Heart right ventricle (tissue), 16 donors: ENCODE results near the gene PEX14. TPM values are rescaled to one million over a fixed set of nuclear protein-coding genes. Genes with fewer than 3 reads are reported as not detected.

ENCODE experiments used
- ATAC-seq, 8 donors: fragments of 200-7000 bp; cut with Tn5 transposase; one replicate each; pipeline ENCODE4 v1.9.1; 2020; ENCODE audit warnings: mild to moderate bottlenecking in 8 of 8, moderate library complexity in 8 of 8, moderate number of reproducible peaks in 1 of 8
- DNase-seq, 2 donors: peaks; one replicate each; pipeline ENCODE4 v3.0.0-alpha.2; 2020
- H3K27ac ChIP-seq, 10 donors: fragments of 200-600 bp; sonication (generic) in 2 of 10; one replicate each; pipeline versions ENCODE4 v1.5.0 to v1.8.0; 2020 to 2022; ENCODE audit warnings: mild to moderate bottlenecking in 3 of 10
- H3K27me3 ChIP-seq, 7 donors: fragments of 200-600 bp; one replicate each; pipeline ENCODE4 v1.8.0; 2021 to 2022; ENCODE audit warnings: mild to moderate bottlenecking in 2 of 7
- H3K36me3 ChIP-seq, 9 donors: fragments of 200-600 bp; sonication (generic) in 1 of 9; one replicate each; pipeline versions ENCODE4 v1.5.0 to v1.8.0; 2020 to 2022; ENCODE audit warnings: mild to moderate bottlenecking in 2 of 9
- H3K4me1 ChIP-seq, 9 donors: fragments of 200-600 bp; sonication (generic) in 1 of 9; one replicate each; pipeline versions ENCODE4 v1.5.0 to v1.8.0; 2020 to 2022; ENCODE audit warnings: mild to moderate bottlenecking in 4 of 9
- H3K4me3 ChIP-seq, 10 donors: fragments of 200-600 bp; sonication (generic) in 2 of 10; one replicate each; pipeline versions ENCODE4 v1.5.0 to v1.8.0; 2020 to 2022; ENCODE audit warnings: mild to moderate bottlenecking in 7 of 10, moderate library complexity in 2 of 10
- H3K9me3 ChIP-seq, 11 donors: fragments of 200-600 bp in 10 of 11; sonication (generic) in 2 of 11; one replicate each; pipeline versions ENCODE4 v1.5.0 to v1.8.0; 2013 to 2022; ENCODE audit warnings: mild to moderate bottlenecking in 2 of 11, control low read depth in 1 of 11, moderate library complexity in 1 of 11
- WGBS, 2 donors: extraction: QIAGEN DNeasy Blood & Tissue Kit; methylation state at CpG; one replicate each; pipeline ENCODE4 v1.1.7; 2013; ENCODE audit warnings: inconsistent platforms in 1 of 2; 5-methylcytosine and 5-hydroxymethylcytosine counted together
- intact Hi-C, 10 donors: fragments of 100-400 bp; cut with DNase I; formaldehyde crosslinking; loops; one replicate each; pipeline versions ENCODE4 v1.11.1 to v1.14.2; 2022
- polyA plus RNA-seq, 2 donors: library from polyadenylated mRNA; stranded (reverse); fragments of 200-250 nt; gene quantifications; one replicate each; pipeline ENCODE4 v1.2.3, GENCODE V29; 2013
- total RNA-seq, 10 donors: library from RNA; stranded (reverse); fragmentation: NEBNext Ultra II Directional in 3 of 10; extraction: Animal tissue kit (Norgen Biotek cat#: 25700) in 3 of 10; gene quantifications; one replicate each; pipeline versions ENCODE4 v1.2.1 to v1.2.4, GENCODE V29; 2021 to 2023
- TF ChIP-seq, protein P1 (sequence below), 9 donors: fragments of 200-600 bp; sonication (generic) in 2 of 9; IDR thresholded peaks; one replicate each; pipeline versions ENCODE4 v1.5.0 to v1.8.0; 2021 to 2022; ENCODE audit warnings: antibody characterized with exemption in 9 of 9, mild to moderate bottlenecking in 5 of 9, moderate library complexity in 1 of 9
- donor health status: Arrhythmogenic right ventricular cardiomyopathy.
- donor health status: ischemic (EF 13 %, LVEDD 7.1; RV severe dilation, severe dysfunction).
- donor health status: healthy with polysubstance abuse.
- donor health status: DM: no; HTN: yes; CAD: no.
- donor health status: DM: no; HTN: no; CAD: no.
- donor health status: ischemic (EF 25% LVEDD 6.9; RV normal size, moderate dysfunction).
- donor health status: ischemic (EF 25% LVEDD 5.7; RV mildly dilated, moderate dysfunction).
- donor health status: healthy.
- donor health status: DM: yes; HTN: yes; CAD: no.
- donor health status: Ischemic cardiomyopathy.
- donor health status: ischemic (EF 35%, LVEDD 5.7; RV mildly dilated, moderate dysfunction).
- donor health status: nonischemic (EF 11% LVEDD 7.7; RV severe dilation, severe dysfunction).
- donor health status: DM: yes; HTN: yes; CAD: no.
- donor health status: PGD.
- donor health status: ischemic (EF 29% LVEDD 5.4; RV normal size, mild dysfunction).
- donor health status: nonischemic (EF 23%, LVEDD 6.1; RV moderate dilation, normal function).

Gene PEX14
- total and polyA plus RNA-seq, 12 donors, result 17.1 to 31.9 (median 21.1) TPM

DNA sequence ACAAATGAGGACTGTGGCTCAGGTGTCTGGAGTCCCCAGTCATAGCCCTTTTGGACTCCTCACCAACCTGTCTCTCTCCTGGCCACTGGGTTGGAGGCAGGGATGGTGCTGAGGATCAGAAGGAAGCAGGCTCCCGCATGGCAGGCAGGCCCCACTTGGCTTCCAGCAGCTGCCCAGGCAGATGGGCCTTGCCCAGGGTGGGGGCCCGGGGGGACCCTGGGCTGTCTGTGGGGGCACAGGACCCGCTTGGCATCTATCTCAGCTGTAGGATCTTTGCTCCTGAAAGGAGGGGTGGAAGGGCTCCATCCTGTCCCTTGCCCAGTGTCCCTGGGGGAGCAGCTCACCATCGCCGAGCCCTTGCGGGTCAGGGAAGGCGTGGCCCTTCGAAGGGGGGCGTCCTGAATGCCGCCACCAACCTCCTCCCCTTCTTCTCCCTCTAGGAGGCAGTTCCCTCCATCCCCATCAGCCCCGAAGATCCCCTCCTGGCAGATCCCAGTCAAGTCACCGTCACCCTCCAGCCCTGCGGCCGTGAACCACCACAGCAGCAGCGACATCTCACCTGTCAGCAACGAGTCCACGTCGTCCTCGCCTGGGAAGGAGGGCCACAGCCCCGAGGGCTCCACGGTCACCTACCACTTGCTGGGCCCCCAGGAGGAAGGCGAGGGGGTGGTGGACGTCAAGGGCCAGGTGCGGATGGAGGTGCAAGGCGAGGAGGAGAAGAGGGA lies 154.5 kb downstream of the PEX14 start:
- no peaks in the 10 kb centered on the region for H3K9me3 ChIP-seq
- WGBS, 2 donors, result 88 to 93% methylated on average over 25 of the region's 25 CpGs
- no peaks in the 10 kb centered on the region for H3K27me3 ChIP-seq
- peaks cover 0 to 53% (median 5%) of the 10 kb centered on the region in 9 donors for H3K36me3 ChIP-seq
- no peak for DNase-seq
- peak overlapping the region in 4 of 10 donors; percentile 27 to 58 (median 44) for H3K27ac ChIP-seq
- intact Hi-C loops, result no loop called here
- peaks cover 0 to 16% (median 9%) of the 10 kb centered on the region in 9 donors for H3K4me1 ChIP-seq
- no peak overlapping the region for H3K4me3 ChIP-seq
- ATAC-seq, result peak in 4 of 8 donors; percentile 2 to 31 (median 10)
- TF ChIP-seq, protein P1, sequence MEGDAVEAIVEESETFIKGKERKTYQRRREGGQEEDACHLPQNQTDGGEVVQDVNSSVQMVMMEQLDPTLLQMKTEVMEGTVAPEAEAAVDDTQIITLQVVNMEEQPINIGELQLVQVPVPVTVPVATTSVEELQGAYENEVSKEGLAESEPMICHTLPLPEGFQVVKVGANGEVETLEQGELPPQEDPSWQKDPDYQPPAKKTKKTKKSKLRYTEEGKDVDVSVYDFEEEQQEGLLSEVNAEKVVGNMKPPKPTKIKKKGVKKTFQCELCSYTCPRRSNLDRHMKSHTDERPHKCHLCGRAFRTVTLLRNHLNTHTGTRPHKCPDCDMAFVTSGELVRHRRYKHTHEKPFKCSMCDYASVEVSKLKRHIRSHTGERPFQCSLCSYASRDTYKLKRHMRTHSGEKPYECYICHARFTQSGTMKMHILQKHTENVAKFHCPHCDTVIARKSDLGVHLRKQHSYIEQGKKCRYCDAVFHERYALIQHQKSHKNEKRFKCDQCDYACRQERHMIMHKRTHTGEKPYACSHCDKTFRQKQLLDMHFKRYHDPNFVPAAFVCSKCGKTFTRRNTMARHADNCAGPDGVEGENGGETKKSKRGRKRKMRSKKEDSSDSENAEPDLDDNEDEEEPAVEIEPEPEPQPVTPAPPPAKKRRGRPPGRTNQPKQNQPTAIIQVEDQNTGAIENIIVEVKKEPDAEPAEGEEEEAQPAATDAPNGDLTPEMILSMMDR (IDR thresholded peaks at IDR 0.05), result no peak

GRCh38 chr1:10629816-10630571 lies 155.2 kb downstream of the PEX14 start:
- no peaks in the 10 kb centered on the region for H3K27me3 ChIP-seq
- H3K4me3 ChIP-seq, result no peak overlapping the region
- peaks cover 0 to 46% (median 0%) of the 10 kb centered on the region in 9 donors for H3K36me3 ChIP-seq
- peak in 1 of 2 donors; percentile 3 for DNase-seq
- H3K9me3 ChIP-seq, result no peaks in the 10 kb centered on the region
- WGBS, 2 donors, result 93 to 95% methylated on average over 36 of the region's 36 CpGs
- intact Hi-C loops, result loop anchor here in 1 of 10 donors (10.0 kb wide), 1 partner anchor 105 kb away; no protein-coding TSS in a partner anchor
- ATAC-seq, result no peak
- H3K27ac ChIP-seq, result no peak overlapping the region
- peaks cover 0 to 24% (median 15%) of the 10 kb centered on the region in 9 donors for H3K4me1 ChIP-seq
- TF ChIP-seq, protein P1 (IDR thresholded peaks at IDR 0.05), result no peak

DNA sequence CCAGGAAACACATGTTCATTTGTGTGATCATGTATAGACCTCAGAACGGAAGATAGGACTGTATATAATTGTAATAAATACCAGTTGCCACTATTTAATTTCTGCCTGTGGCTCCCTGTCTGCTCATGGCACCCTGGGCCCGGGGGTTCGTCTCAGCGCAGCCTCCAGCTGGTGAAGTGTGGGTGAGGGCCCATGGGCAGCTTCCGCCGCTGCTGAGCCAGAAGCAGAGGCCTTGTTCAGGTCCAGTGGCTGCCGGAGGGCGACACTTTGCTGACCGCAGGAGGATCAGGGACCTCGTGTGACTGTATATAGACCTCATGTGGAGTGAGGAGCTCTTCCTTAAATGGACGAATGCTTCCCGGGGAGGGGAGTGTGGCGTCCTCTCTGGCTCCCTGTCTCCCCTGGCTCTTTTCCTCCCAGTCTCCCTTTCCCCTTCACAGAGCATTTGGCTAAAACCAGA lies 155.9 kb downstream of the PEX14 start:
- Histone ChIP-seq H3K27ac (no peak overlapping the region), H3K9me3 (no peaks in the 10 kb centered on the region), H3K27me3 (no peaks in the 10 kb centered on the region), H3K4me3 (no peak overlapping the region), H3K4me1 (peaks cover 0 to 31% (median 20%) of the 10 kb centered on the region in 9 donors), H3K36me3 (peaks cover 0 to 39% (median 0%) of the 10 kb centered on the region in 9 donors)
- intact Hi-C loops, result loop anchor here in 1 of 10 donors (10.0 kb wide), 1 partner anchor 106 kb away; no protein-coding TSS in a partner anchor
- ATAC-seq (no peak), DNase-seq (no peak)
- TF ChIP-seq, protein P1 (IDR thresholded peaks at IDR 0.05), result no peak
- 85 to 91% methylated on average over 13 of the region's 13 CpGs for WGBS, 2 donors

GRCh38 chr1:10631121-10631810 lies 156.5 kb downstream of the PEX14 start:
- H3K36me3 ChIP-seq, result peaks cover 0 to 36% (median 0%) of the 10 kb centered on the region in 9 donors
- TF ChIP-seq, protein P1 (IDR thresholded peaks at IDR 0.05), result no peak
- DNase-seq (no peak), ATAC-seq (no peak)
- 91 to 92% methylated on average over 20 of the region's 20 CpGs for WGBS, 2 donors
- H3K4me1 ChIP-seq, result peaks cover 0 to 36% (median 25%) of the 10 kb centered on the region in 9 donors
- intact Hi-C loops, result loop anchor here in 1 of 10 donors (10.0 kb wide), 1 partner anchor 106 kb away; no protein-coding TSS in a partner anchor
- H3K9me3 ChIP-seq, result no peaks in the 10 kb centered on the region
- no peak overlapping the region for H3K27ac ChIP-seq
- no peak overlapping the region for H3K4me3 ChIP-seq
- no peaks in the 10 kb centered on the region for H3K27me3 ChIP-seq
